Activated CD8-positive, alpha-beta T cell treated with anti-CD3 and anti-CD28 coated beads for 36 hours (primary cell): Measurements from ENCODE around the gene TIFAB. TPM values are rescaled to one million over a fixed set of nuclear protein-coding genes. Genes with fewer than 3 reads are reported as not detected.

Experiments
- ATAC-seq: fragments of 200-7000 bp; cut with Tn5 transposase; one replicate; pipeline ENCODE4 v1.10.0; 2021; ENCODE audit warnings: mild to moderate bottlenecking, moderate library complexity
- CTCF ChIA-PET: fragments of 350-600 bp; sonication (Branson Sonifier 250); formaldehyde crosslinking; loops from one replicate; lab custom pipeline; 2021; ENCODE audit warnings: antibody characterized with exemption; lab: Charles Lee
- POLR2A ChIA-PET: fragments of 350-600 bp; sonication (Branson Sonifier 250); formaldehyde crosslinking; loops from one replicate; lab custom pipeline; 2021; ENCODE audit warnings: antibody characterized with exemption; lab: Charles Lee
- DNase-seq: peaks from one replicate; pipeline ENCODE4 v3.0.0-alpha.2; 2020
- H3K27ac Mint-ChIP-seq: one replicate; pipeline ENCODE4 v1.8.0; 2021; ENCODE audit warnings: mild to moderate bottlenecking, mixed read lengths
- H3K27me3 Mint-ChIP-seq: one replicate; pipeline ENCODE4 v1.8.0; 2021; ENCODE audit warnings: mixed read lengths
- H3K36me3 Mint-ChIP-seq: one replicate; pipeline ENCODE4 v1.8.0; 2021; ENCODE audit warnings: low read depth, mixed read lengths
- H3K4me1 Mint-ChIP-seq: one replicate; pipeline ENCODE4 v1.8.0; 2021; ENCODE audit warnings: low read depth, mixed read lengths
- H3K4me3 Mint-ChIP-seq: one replicate; pipeline ENCODE4 v1.8.0; 2021; ENCODE audit warnings: mild to moderate bottlenecking, moderate library complexity, mixed read lengths
- H3K9me3 Mint-ChIP-seq: one replicate; pipeline ENCODE4 v1.8.0; 2021; ENCODE audit warnings: mixed read lengths
- CTCF ChIP-seq: fragments of 200-600 bp; IDR thresholded peaks from one replicate; pipeline ENCODE4 v1.8.0; 2022; ENCODE audit warnings: antibody characterized with exemption, mild to moderate bottlenecking
- intact Hi-C: fragments of 100-400 bp; cut with micrococcal nuclease; formaldehyde crosslinking; loops from one replicate; pipeline ENCODE4 v1.10.0; 2022
- total RNA-seq, 2 experiments: library from RNA; stranded (reverse); gene quantifications; one replicate each; pipeline ENCODE4 v1.2.3, GENCODE V29; 2021

Gene TIFAB
- total RNA-seq, 2 experiments from 2014 or later = not detected

- Mint-ChIP-seq H3K4me3 (no peak overlapping the region), H3K9me3 (no peaks in the 10 kb centered on the region), H3K36me3 (no peaks in the 10 kb centered on the region), H3K4me1 (no peaks in the 10 kb centered on the region), H3K27me3 (peaks cover 15% of the 10 kb centered on the region), H3K27ac (no peak overlapping the region)
- DNase-seq (no peak), ATAC-seq (no peak)
- TF ChIP-seq CTCF = no peak
- ChIA-PET POLR2A (interaction anchor here (1.3 kb wide), 1 partner anchor 9 kb away, joined by 3 read pairs; no protein-coding TSS in a partner anchor), CTCF (interaction anchor here (1.5 kb wide), 1 partner anchor 16 kb away, joined by 5 read pairs; no protein-coding TSS in a partner anchor)
- intact Hi-C loops = no loop called here
Measured at GRCh38 chr5:135481909-135482311, 29.8 kb upstream of the TIFAB start.

- no peak overlapping the region for H3K4me3 Mint-ChIP-seq
- no peaks in the 10 kb centered on the region for H3K4me1 Mint-ChIP-seq
- intact Hi-C loops = no loop called here
- ChIA-PET CTCF (no interaction called here), POLR2A (no interaction called here)
- no peaks in the 10 kb centered on the region for H3K36me3 Mint-ChIP-seq
- ATAC-seq = no peak
- no peak overlapping the region for H3K27ac Mint-ChIP-seq
- H3K9me3 Mint-ChIP-seq = no peaks in the 10 kb centered on the region
- peaks cover 13% of the 10 kb centered on the region for H3K27me3 Mint-ChIP-seq
- TF ChIP-seq CTCF = no peak
- no peak for DNase-seq
Measured at GRCh38 chr5:135481387-135481786, 29.2 kb upstream of the TIFAB start.

- peaks cover 14% of the 10 kb centered on the region for H3K27me3 Mint-ChIP-seq
- ATAC-seq (no peak), DNase-seq (no peak)
- no peaks in the 10 kb centered on the region for H3K4me1 Mint-ChIP-seq
- H3K4me3 Mint-ChIP-seq = no peak overlapping the region
- CTCF ChIA-PET = interaction anchor here (1.2 to 3.4 kb wide), 5 partner anchors 15 to 86 kb away, joined by 3 to 19 read pairs (median 6); no protein-coding TSS in a partner anchor
- H3K36me3 Mint-ChIP-seq = no peaks in the 10 kb centered on the region
- POLR2A ChIA-PET = no interaction called here
- no peak for TF ChIP-seq CTCF
- intact Hi-C loops = no loop called here
- H3K9me3 Mint-ChIP-seq = no peaks in the 10 kb centered on the region
- H3K27ac Mint-ChIP-seq = no peak overlapping the region
Measured at GRCh38 chr5:135480511-135480910, 28.4 kb upstream of the TIFAB start.

- ATAC-seq = no peak
- CTCF ChIA-PET = interaction anchor here (1.0 to 3.4 kb wide), 6 partner anchors 13 to 91 kb away, joined by 3 to 19 read pairs (median 5); no protein-coding TSS in a partner anchor
- Mint-ChIP-seq H3K27me3 (peaks cover 14% of the 10 kb centered on the region), H3K36me3 (no peaks in the 10 kb centered on the region), H3K4me1 (no peaks in the 10 kb centered on the region), H3K9me3 (no peaks in the 10 kb centered on the region), H3K27ac (no peak overlapping the region), H3K4me3 (no peak overlapping the region)
- intact Hi-C loops = no loop called here
- DNase-seq = no peak
- POLR2A ChIA-PET = interaction anchor here (0.7 kb wide), 1 partner anchor 736 kb away, joined by 3 read pairs; no protein-coding TSS in a partner anchor
- no peak for TF ChIP-seq CTCF
Measured at GRCh38 chr5:135478938-135479337, 26.8 kb upstream of the TIFAB start.

GRCh38 chr5:135477613-135478066 is 25.5 kb upstream of the TIFAB start:
- no peaks in the 10 kb centered on the region for H3K9me3 Mint-ChIP-seq
- ChIA-PET CTCF (interaction anchor here (3.4 kb wide), 1 partner anchor 12 kb away, joined by 19 read pairs; no protein-coding TSS in a partner anchor), POLR2A (no interaction called here)
- peaks cover 14% of the 10 kb centered on the region for H3K27me3 Mint-ChIP-seq
- H3K36me3 Mint-ChIP-seq = no peaks in the 10 kb centered on the region
- TF ChIP-seq CTCF = no peak
- H3K4me1 Mint-ChIP-seq = no peaks in the 10 kb centered on the region
- no peak overlapping the region for H3K4me3 Mint-ChIP-seq
- DNase-seq (no peak), ATAC-seq (no peak)
- intact Hi-C loops = no loop called here
- H3K27ac Mint-ChIP-seq = no peak overlapping the region
